GM12878 (cell line): ENCODE results near the gene GSPT1. TPM values are rescaled to one million over a fixed set of nuclear protein-coding genes. Genes with fewer than 3 reads are reported as not detected.

Experiments
- ATAC-seq: fragments of 200-7000 bp; cut with Tn5 transposase; 3 replicates; pipeline ENCODE4 v1.9.1; 2020; ENCODE audit warnings: mild to moderate bottlenecking, moderate library complexity
- BruUV-seq: library from RNA; stranded (reverse); fragments of 400-500 nt; replicated peaks from 2 replicates; lab custom pipeline; 2021; lab: Mats Ljungman, UMichigan
- CTCF ChIA-PET: fragments of 300-600 bp; sonication (Branson Sonifier 250); formaldehyde crosslinking; extraction: SDS; loops from one replicate; lab custom pipeline; 2021; ENCODE audit warnings: inconsistent platforms; lab: Yijun Ruan, JAX
- POLR2A ChIA-PET: fragments of 350-600 bp; formaldehyde crosslinking; extraction: SDS; loops from one replicate; lab custom pipeline; 2021; ENCODE audit warnings: inconsistent platforms; lab: Charles Lee
- RAD21 ChIA-PET: fragments of 300-600 bp; sonication (Branson Sonifier 250); formaldehyde crosslinking; loops from one replicate; lab custom pipeline; 2023; ENCODE audit warnings: antibody characterized with exemption; ENCODE audit not compliant: unreplicated experiment; lab: Charles Lee
- SMC1A ChIA-PET: fragments of 300-600 bp; sonication (Branson Sonifier 250); formaldehyde crosslinking; loops from one replicate; lab custom pipeline; 2023; ENCODE audit not compliant: unreplicated experiment, uncharacterized antibody; lab: Charles Lee
- DNase-seq: peaks from one replicate; pipeline ENCODE4 v3.0.0-alpha.2; 2011; ENCODE audit warnings: low read depth, low spot score
- FAIRE-seq: peaks from 3 replicates; lab custom pipeline; 2011; peaks lifted over from hg19 to GRCh38; lab: Jason Lieb, UNC
- H2AFZ ChIP-seq: 2 replicates; pipeline ENCODE4 v1.6.0; 2011; ENCODE audit warnings: low read depth, low read length, control low read depth; ENCODE audit not compliant: control insufficient read depth
- H3K27ac ChIP-seq: 2 replicates; pipeline ENCODE4 v1.5.1; 2011; ENCODE audit warnings: control low read depth; ENCODE audit not compliant: control insufficient read depth, insufficient read depth
- H3K27me3 ChIP-seq, 2 experiments: replicated peaks in 1 of 2; 2 replicates each; pipeline versions ENCODE4 v1.6.0 to v1.6.1; 2011; ENCODE audit warnings: low read length in 1 of 2; ENCODE audit not compliant: control insufficient read depth in 2 of 2, insufficient read depth in 2 of 2
- H3K36me3 ChIP-seq, 2 experiments: 2 replicates each; pipeline ENCODE4 v1.5.1; 2011; ENCODE audit warnings: low read length in 1 of 2; ENCODE audit not compliant: control insufficient read depth in 2 of 2, insufficient read depth in 2 of 2
- H3K4me1 ChIP-seq: 2 replicates; pipeline ENCODE4 v1.6.1; 2011; ENCODE audit warnings: mild to moderate bottlenecking, low read length, moderate library complexity, mixed read lengths; ENCODE audit not compliant: control insufficient read depth, insufficient read depth
- H3K4me2 ChIP-seq: 2 replicates; pipeline ENCODE4 v1.6.0; 2011; ENCODE audit warnings: control low read depth; ENCODE audit not compliant: control insufficient read depth, insufficient read depth
- H3K4me3 ChIP-seq: fragments of 200-600 bp; sonication (generic); 2 replicates; pipeline ENCODE4 v1.5.1; 2016
- H3K79me2 ChIP-seq: 2 replicates; pipeline ENCODE4 v1.6.0; 2011; ENCODE audit warnings: low read length; ENCODE audit not compliant: control insufficient read depth, insufficient read depth
- H3K9ac ChIP-seq: 2 replicates; pipeline ENCODE4 v1.8.0; 2011; ENCODE audit warnings: low read length, control low read depth, mixed read lengths; ENCODE audit not compliant: control insufficient read depth, insufficient read depth
- H3K9me3 ChIP-seq: replicated peaks from 3 replicates; pipeline ENCODE4 v1.5.1; 2011; ENCODE audit warnings: mild to moderate bottlenecking, low read length; ENCODE audit not compliant: control insufficient read depth, insufficient read depth
- H4K20me1 ChIP-seq: 2 replicates; pipeline ENCODE4 v1.6.0; 2011; ENCODE audit not compliant: control insufficient read depth, insufficient read depth
- CEBPZ ChIP-seq: fragments of 150-350 bp; IDR thresholded peaks from 2 replicates; pipeline ENCODE4 v1.6.1; 2016; ENCODE audit warnings: low read depth, low read length
- DPF2 ChIP-seq: fragments of 450-650 bp; IDR thresholded peaks from 2 replicates; pipeline ENCODE4 v1.6.1; 2017; ENCODE audit warnings: mild to moderate bottlenecking
- EED ChIP-seq: sonication (generic); IDR thresholded peaks from 2 replicates; pipeline ENCODE4 v1.6.1; 2016; ENCODE audit warnings: antibody characterized with exemption, low read depth
- POLR2AphosphoS5 ChIP-seq: IDR thresholded peaks from 2 replicates; pipeline ENCODE4 v1.6.1; 2011; ENCODE audit warnings: mild to moderate bottlenecking, low read length, inconsistent platforms
- POU2F2 ChIP-seq: IDR thresholded peaks from 3 replicates; pipeline ENCODE4 v1.6.1; 2011; ENCODE audit warnings: low read depth, mild to moderate bottlenecking, low read length, borderline replicate concordance
- SMAD5 ChIP-seq: IDR thresholded peaks from 2 replicates; pipeline ENCODE4 v1.6.1; 2016; ENCODE audit warnings: antibody characterized with exemption, low read depth
- SREBF2 ChIP-seq: IDR thresholded peaks from 2 replicates; pipeline ENCODE4 v1.6.1; 2012; ENCODE audit warnings: mild to moderate bottlenecking, low read length
- SUZ12 ChIP-seq: fragments of 200-600 bp; sonication (generic); IDR thresholded peaks from one replicate; pipeline ENCODE4 v1.6.1; 2018; ENCODE audit warnings: antibody characterized with exemption, mild to moderate bottlenecking; ENCODE audit not compliant: unreplicated experiment
- ZNF207 ChIP-seq: fragments of 450-650 bp; IDR thresholded peaks from 2 replicates; pipeline ENCODE4 v1.6.1; 2014; ENCODE audit warnings: antibody characterized with exemption, mild to moderate bottlenecking, borderline replicate concordance
- ZNF217 ChIP-seq: fragments of 450-650 bp; IDR thresholded peaks from 2 replicates; pipeline ENCODE4 v1.6.1; 2017; ENCODE audit warnings: antibody characterized with exemption, mild to moderate bottlenecking
- ZNF384 ChIP-seq: IDR thresholded peaks from 2 replicates; pipeline ENCODE4 v1.6.1; 2012; ENCODE audit warnings: low read depth, mild to moderate bottlenecking, low read length, improper control_type of control experiment, borderline replicate concordance
- WGBS: methylation state at CpG from one replicate; pipeline ENCODE4 v1.1.6; 2016; ENCODE audit warnings: low lambda C conversion rate; ENCODE audit not compliant: insufficient replicate concordance, insufficient coverage; ENCODE audit errors: missing lambda C conversion rate; 5-methylcytosine and 5-hydroxymethylcytosine counted together
- in situ Hi-C: fragments of 300-500 bp; cut with MboI; formaldehyde crosslinking; loops from 9 replicates; pipeline ENCODE4 v1.14.3; 2018; ENCODE audit warnings: mixed read lengths
- intact Hi-C: fragments of 100-400 bp; cut with micrococcal nuclease; formaldehyde crosslinking; loops from one replicate; pipeline ENCODE4 v1.14.2; 2022; ENCODE audit not compliant: unreplicated experiment
- polyA plus RNA-seq, 11 experiments: library from polyadenylated mRNA; depleted of rRNA in 4 of 11; unstranded in 6 of 11; stranded (reverse) in 5 of 11; fragments of >200 nt; fragmentation: Nextera tagmentation in 4 of 11; fragmentation: Illumina TruSeq in 1 of 11; extraction: Ambion mirVana in 4 of 11; extraction: Trizol in 1 of 11; gene quantifications; 1 replicate in 1 of 11; 2 replicates in 10 of 11; pipeline versions ENCODE4 v1.2.1 to v1.2.3, GENCODE V29; 2011 to 2016; ENCODE audit warnings: inconsistent platforms in 2 of 11, missing spikeins in 2 of 11, low read depth in 1 of 11
- total RNA-seq, 4 experiments: library from RNA; depleted of rRNA in 3 of 4; stranded (reverse); fragments of >200 nt in 3 of 4; fragmentation: Illumina TruSeq in 1 of 4; extraction: Trizol in 1 of 4; gene quantifications; 2 replicates each; pipeline versions ENCODE4 v1.2.1 to v1.2.3, GENCODE V29; 2013 to 2021
- TF ChIP-seq, protein P1 (sequence below): IDR thresholded peaks from 2 replicates; pipeline ENCODE4 v1.6.1; 2011; ENCODE audit warnings: low read depth, low read length, improper control_type of control experiment, borderline replicate concordance

Gene GSPT1
- total and polyA plus RNA-seq, 10 of the 15 experiments (the other 5 are each of a cell fraction or from before 2014, with no cell fraction given), result 46.7 to 181 (median 99.6) TPM

GRCh38 chr16:11848842-11849241 lies 66.9 kb downstream of the GSPT1 start:
- ChIA-PET POLR2A (interaction anchor here (1.0 to 1.2 kb wide), 2 partner anchors 8 to 20 kb away, joined by 3 to 4 read pairs; no protein-coding TSS in a partner anchor), CTCF (interaction anchor here (1.0 kb wide), 1 partner anchor 219 kb away, joined by 4 read pairs; no protein-coding TSS in a partner anchor), SMC1A (interaction anchor here (0.7 to 2.5 kb wide), 3 partner anchors 8 to 58 kb away, joined by 3 to 7 read pairs (median 4); partner anchors contain the start of gene ZC3H7A), RAD21 (no interaction called here)
- no peak for FAIRE-seq
- in situ Hi-C loops, result no loop called here
- BruUV-seq, result no TSS peak
- no peak overlapping the region for H3K9ac ChIP-seq
- H3K4me3 ChIP-seq, result peak overlapping the region; percentile 46; the same call in 1 of the 2 replicates
- ATAC-seq, result no peak
- TF ChIP-seq DPF2 (no peak), POU2F2 (no peak), SUZ12 (no peak), POLR2AphosphoS5 (no peak), ZNF207 (no peak), CEBPZ (no peak), ZNF384 (no peak), EED (no peak), ZNF217 (no peak), SMAD5 (no peak), SREBF2 (no peak)
- TF ChIP-seq, protein P1, sequence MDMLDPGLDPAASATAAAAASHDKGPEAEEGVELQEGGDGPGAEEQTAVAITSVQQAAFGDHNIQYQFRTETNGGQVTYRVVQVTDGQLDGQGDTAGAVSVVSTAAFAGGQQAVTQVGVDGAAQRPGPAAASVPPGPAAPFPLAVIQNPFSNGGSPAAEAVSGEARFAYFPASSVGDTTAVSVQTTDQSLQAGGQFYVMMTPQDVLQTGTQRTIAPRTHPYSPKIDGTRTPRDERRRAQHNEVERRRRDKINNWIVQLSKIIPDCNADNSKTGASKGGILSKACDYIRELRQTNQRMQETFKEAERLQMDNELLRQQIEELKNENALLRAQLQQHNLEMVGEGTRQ, result no peak
- H3K27me3 ChIP-seq, result no peaks in the 10 kb centered on the region
- no peaks in the 10 kb centered on the region for H3K9me3 ChIP-seq
- peaks cover 63% of the 10 kb centered on the region for H3K79me2 ChIP-seq
- DNase-seq, result no peak
- H4K20me1 ChIP-seq, result no peaks in the 10 kb centered on the region
- H3K36me3 ChIP-seq, result peaks cover 17 to 42% of the 10 kb centered on the region in 2 experiments
- intact Hi-C loops, result no loop called here
- no peak overlapping the region for H3K27ac ChIP-seq
- WGBS, result 83% methylated on average over 3 of the region's 3 CpGs
- H2AFZ ChIP-seq, result no peak overlapping the region
- peak overlapping the region; percentile 40 for H3K4me2 ChIP-seq
- no peaks in the 10 kb centered on the region; the same call in 1 of the 2 replicates for H3K4me1 ChIP-seq
